ENCODE data around the gene ADCY1. TPM values are rescaled to one million over a fixed set of nuclear protein-coding genes. Genes with fewer than 3 reads are reported as not detected.
A peak's percentile ranks its signal among the peaks of the same experiment; 100 is the strongest.
"Not testable (repeated sequence)": the region's sequence is repeated elsewhere in the genome, so short reads cannot be mapped to it uniquely, and the experiment has no call there.

The ADCY1 gene
- total RNA-seq, 1 donor from 2014 or later = 0.17 TPM

DNA sequence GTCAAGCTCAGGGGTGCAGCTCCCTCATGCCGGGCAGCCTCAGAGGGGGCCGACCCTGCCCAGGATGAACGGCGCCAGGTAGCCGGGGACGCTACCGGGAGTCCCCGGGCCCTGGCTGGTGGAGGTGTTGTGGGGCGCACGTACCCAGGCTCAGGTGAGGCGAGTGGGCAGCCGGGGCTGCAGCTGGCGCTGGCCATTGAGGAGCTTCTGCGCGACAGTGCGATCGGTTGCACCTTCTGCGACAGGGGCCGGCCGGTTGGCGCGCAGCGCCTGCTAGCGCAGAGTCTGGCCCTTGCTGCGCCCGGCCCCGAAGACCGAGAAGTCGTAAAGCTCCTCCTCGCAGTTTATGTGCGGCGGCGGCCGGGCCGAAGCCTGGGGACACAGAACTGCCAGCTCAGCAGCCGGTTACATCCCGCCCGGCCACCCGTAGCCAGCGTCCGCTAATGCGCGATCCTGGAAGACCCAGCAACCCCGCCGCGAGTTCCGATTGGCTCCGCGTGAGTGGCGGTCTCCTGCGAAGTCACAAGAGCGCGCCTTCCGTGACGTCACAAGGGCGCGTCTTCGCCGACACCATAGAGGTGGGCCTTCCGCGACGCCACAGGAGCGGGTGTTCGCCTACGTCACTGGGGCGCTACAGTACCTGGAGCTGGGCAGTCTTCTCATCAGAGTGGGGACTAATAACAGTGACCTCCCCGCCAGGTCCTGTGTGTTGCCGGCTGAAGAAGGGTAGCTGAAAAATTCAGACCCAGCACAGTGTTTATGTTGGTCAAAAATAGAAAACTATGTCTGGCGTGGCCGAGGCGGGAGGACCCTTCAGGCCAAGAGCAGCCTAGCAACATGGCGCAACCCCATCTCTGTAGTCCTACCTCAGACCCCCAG, 194.6 kb downstream of the ADCY1 start:
- DNase-seq = peak; percentile 99

GRCh38 chr7:45769626-45770025, 195.5 kb downstream of the ADCY1 start:
- not testable (repeated sequence) for DNase-seq

Measured in dermis blood vessel endothelial cell (primary cell).